Measurements from ENCODE around the gene KCNK3.

Gene KCNK3

DNA sequence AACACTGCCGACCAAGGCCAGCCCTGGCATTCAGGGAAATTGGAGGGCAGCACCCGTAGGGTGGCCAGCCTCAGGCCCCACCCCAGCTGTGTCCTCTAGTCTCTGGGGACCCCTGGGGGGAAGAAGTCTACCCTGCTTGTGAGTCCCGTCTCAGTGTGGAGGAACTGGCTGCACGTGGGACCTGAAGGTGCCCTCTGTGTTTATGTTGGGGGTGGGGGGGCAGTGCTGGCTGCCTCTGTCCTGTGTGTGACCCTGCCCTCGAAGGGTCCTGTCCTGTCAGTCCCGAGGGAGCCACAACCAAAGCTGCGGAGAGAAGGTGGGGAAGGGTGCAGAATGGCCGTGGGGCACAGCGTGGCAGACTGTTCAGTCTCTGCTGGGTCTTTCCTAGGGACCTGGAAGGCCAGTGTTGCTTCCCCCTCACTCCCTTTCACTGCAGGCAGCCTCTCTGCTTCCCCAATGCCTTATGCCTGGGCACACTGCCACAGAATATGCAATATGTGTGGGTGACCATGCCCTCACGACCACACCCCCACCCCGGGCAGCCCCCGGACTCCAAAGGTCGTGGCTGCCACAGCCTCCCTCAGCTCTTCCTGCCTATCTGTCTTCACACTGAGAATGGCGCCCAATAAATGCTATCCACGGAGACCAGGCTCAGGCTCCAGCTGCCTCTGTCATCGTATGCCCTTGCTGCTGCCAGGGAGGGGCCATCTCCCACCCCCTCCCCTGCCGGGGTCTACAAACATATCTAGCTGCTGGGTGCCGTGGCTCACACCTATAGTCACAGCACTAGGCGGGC, 38.2 kb downstream of the KCNK3 start:
- Mint-ChIP-seq H3K9me3 (no peaks in the 10 kb centered on the region), H3K4me3 (no peak overlapping the region), H3K4me1 (ENCODE audit: low read depth) (no peaks in the 10 kb centered on the region), H3K27ac (no peak overlapping the region), H3K27me3 (peaks cover 33% of the 10 kb centered on the region), H3K36me3 (ENCODE audit: low read depth) (no peaks in the 10 kb centered on the region)
- intact Hi-C loops (cut with micrococcal nuclease): no loop called here

DNA sequence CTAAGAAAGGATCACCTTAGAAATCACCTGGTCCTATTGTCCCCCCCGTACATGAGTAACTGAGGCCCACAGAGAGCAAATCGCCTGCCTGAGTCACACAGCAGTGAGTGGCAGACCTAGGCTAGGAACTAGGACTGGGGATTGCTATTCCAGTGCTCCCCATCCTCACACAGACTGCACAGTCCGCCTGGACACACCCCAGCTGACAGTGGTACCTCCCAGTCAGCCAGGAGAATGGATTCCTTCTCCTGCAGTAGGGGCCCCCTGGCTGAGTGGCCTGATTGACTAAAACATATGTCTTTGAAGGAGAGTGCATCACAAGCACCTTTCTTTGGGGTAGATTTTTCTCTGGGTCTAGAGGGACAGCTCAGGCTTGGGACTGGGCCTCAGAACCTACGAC, 39.2 kb downstream of the KCNK3 start:
- Mint-ChIP-seq H3K4me1 (ENCODE audit: low read depth) (no peaks in the 10 kb centered on the region), H3K27me3 (peaks cover 29% of the 10 kb centered on the region), H3K4me3 (no peak overlapping the region), H3K9me3 (no peaks in the 10 kb centered on the region), H3K27ac (no peak overlapping the region), H3K36me3 (ENCODE audit: low read depth) (no peaks in the 10 kb centered on the region)
- intact Hi-C loops (cut with micrococcal nuclease): no loop called here

DNA sequence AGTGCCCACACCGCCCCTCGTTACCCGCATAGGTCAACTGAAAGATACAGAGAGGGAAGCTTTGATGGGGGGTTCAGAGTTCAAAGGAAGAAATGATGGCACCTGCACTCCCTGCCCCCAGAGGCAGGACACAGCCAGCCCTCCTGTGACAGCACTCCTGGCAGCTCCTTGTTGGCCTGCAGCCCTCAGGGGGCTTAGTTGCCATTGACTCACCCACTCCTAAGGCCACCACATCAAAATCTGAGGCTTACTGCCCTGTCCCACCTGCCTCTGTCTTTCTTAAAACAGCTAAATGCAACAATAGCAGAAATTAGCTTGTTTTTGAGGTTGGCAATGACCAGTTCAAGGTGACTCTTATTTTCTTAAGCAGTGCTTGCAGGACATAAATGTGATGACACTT, 39.9 kb downstream of the KCNK3 start:
- no peaks in the 10 kb centered on the region for H3K36me3 Mint-ChIP-seq (ENCODE audit: low read depth)
- H3K4me1 Mint-ChIP-seq (ENCODE audit: low read depth): no peaks in the 10 kb centered on the region
- intact Hi-C loops (cut with micrococcal nuclease): no loop called here
- peaks cover 25% of the 10 kb centered on the region for H3K27me3 Mint-ChIP-seq
- no peak overlapping the region for H3K4me3 Mint-ChIP-seq
- H3K9me3 Mint-ChIP-seq: no peaks in the 10 kb centered on the region
- no peak overlapping the region for H3K27ac Mint-ChIP-seq

DNA sequence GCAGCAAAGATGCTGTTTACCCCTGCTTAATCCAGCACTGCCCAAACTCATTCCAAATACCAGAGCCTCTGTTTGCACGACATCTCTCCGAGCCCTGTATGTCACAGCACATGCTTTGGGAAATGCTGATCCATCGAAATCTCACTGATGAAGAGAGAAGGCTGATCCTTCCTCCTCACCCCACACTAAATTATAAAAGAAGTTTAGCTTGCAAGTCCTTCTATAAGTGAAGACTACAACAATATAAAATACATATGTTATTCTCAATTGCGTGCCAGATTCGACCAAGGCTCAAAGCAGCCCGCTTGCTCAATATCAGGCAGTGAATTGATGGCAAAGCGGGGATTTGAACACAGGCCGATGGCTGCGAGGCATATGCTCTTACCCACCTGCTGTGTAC, 40.9 kb downstream of the KCNK3 start:
- peaks cover 17% of the 10 kb centered on the region for H3K27me3 Mint-ChIP-seq
- H3K27ac Mint-ChIP-seq: no peak overlapping the region
- no peak overlapping the region for H3K4me3 Mint-ChIP-seq
- H3K36me3 Mint-ChIP-seq (ENCODE audit: low read depth): no peaks in the 10 kb centered on the region
- H3K9me3 Mint-ChIP-seq: no peaks in the 10 kb centered on the region
- intact Hi-C loops (cut with micrococcal nuclease): no loop called here
- no peaks in the 10 kb centered on the region for H3K4me1 Mint-ChIP-seq (ENCODE audit: low read depth)

DNA sequence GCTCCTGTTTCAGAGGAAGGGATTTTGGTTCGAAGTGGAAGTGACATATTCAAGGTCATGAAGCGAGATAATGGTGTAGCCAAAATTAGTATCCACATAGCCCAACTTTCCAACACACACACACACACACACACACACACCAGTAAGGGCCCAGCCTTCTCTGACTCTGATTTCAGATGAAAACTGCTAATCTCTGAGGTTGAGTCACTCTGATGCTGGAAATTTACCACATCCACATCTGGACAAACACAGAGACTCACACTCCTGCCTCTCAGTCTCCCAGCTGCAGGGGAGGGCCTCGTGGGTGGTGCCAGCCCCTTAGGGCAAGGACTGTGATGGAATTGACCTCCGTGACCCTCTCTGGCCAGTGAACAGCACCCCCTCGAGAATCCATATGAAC, 42.6 kb downstream of the KCNK3 start:
- Mint-ChIP-seq H3K4me1 (ENCODE audit: low read depth) (no peaks in the 10 kb centered on the region), H3K9me3 (no peaks in the 10 kb centered on the region), H3K36me3 (ENCODE audit: low read depth) (no peaks in the 10 kb centered on the region), H3K27me3 (peaks cover 13% of the 10 kb centered on the region), H3K4me3 (no peak overlapping the region), H3K27ac (no peak overlapping the region)
- intact Hi-C loops (cut with micrococcal nuclease): no loop called here

DNA sequence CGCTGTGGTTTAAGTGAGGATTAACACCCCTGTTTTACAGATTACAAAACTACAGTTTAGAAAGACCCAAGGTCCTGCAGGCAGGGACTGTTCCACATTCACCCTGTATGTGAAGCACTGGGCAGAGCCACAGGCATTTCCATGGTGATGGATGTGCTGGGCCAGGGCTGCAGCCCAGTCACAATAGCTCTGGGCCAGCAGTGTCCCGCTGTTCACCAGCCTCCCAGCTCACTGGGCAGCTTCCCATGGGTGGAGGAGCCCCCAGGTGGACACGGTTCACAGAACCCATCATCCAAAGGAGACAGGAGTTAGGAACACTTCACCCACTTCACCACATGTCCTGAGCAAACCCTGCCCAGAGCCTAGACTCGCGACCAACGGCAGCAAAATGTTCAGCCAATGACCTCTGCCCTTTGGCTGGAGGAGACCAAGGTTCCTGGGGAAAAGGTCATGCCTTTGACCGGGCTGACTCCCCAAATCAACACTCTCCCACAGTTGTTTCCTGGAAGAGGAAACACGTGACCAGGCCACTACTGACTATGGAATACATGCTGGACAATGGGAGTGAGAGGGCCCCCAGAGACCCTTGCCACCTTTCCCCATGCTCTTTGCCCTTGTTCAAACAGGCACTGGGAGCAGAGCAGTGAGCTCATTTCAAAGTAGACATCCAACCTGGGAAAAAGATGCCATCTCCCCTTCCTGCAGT, 43.5 kb downstream of the KCNK3 start:
- intact Hi-C loops (cut with micrococcal nuclease): no loop called here
- Mint-ChIP-seq H3K4me3 (no peak overlapping the region), H3K27ac (no peak overlapping the region), H3K4me1 (ENCODE audit: low read depth) (no peaks in the 10 kb centered on the region), H3K27me3 (peaks cover 17% of the 10 kb centered on the region), H3K36me3 (ENCODE audit: low read depth) (no peaks in the 10 kb centered on the region), H3K9me3 (no peaks in the 10 kb centered on the region)

DNA sequence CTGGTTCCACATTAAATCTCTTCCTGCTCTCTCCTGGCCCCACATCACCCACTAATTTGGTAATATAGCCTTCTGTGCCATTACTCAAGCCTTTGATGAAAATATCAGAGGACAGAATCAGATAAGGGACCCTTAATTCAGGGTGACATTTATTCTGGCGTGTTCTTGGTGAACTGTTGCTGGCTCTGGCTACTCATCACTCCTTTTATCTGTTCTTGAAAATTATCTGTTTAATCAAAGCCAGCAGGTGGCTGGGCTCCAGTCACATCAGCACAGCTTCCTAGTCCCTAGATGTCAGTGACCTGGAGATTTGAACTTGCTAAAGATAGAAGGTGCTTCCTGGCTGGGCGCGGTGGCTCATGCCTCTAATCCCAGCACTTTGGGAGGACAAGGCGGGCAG, 44.7 kb downstream of the KCNK3 start:
- Mint-ChIP-seq H3K4me1 (ENCODE audit: low read depth) (no peaks in the 10 kb centered on the region), H3K4me3 (no peak overlapping the region)
- intact Hi-C loops (cut with micrococcal nuclease): no loop called here

DNA sequence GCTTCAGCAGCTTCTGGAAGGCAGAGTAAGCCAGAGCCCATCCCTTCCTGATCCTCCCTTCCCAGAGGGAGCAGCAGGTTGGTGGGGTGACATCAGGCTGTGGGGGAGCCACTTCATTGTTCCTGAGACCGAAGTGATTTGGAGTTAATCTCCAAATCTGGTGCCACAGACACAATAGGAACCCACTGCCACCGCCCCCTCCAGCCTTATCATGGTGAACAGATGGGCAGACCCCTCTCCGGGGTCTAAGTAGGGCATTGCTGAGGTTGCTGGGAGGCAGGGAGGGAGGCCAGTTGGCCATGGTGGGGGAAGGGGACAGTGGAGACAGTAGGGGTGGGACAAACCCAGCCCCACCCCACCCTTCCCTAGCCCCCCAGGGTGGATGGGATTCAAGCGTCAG, 46.0 kb downstream of the KCNK3 start:
- Mint-ChIP-seq H3K27ac (no peak overlapping the region), H3K36me3 (ENCODE audit: low read depth) (no peaks in the 10 kb centered on the region), H3K4me3 (no peak overlapping the region), H3K27me3 (peaks cover 19% of the 10 kb centered on the region), H3K4me1 (ENCODE audit: low read depth) (no peaks in the 10 kb centered on the region), H3K9me3 (no peaks in the 10 kb centered on the region)
- intact Hi-C loops (cut with micrococcal nuclease): no loop called here

More for the DNA sequence above, 44.7 kb downstream of the KCNK3 start:
- Mint-ChIP-seq H3K27ac (no peak overlapping the region), H3K36me3 (ENCODE audit: low read depth) (no peaks in the 10 kb centered on the region), H3K9me3 (no peaks in the 10 kb centered on the region), H3K27me3 (peaks cover 21% of the 10 kb centered on the region)

DNA sequence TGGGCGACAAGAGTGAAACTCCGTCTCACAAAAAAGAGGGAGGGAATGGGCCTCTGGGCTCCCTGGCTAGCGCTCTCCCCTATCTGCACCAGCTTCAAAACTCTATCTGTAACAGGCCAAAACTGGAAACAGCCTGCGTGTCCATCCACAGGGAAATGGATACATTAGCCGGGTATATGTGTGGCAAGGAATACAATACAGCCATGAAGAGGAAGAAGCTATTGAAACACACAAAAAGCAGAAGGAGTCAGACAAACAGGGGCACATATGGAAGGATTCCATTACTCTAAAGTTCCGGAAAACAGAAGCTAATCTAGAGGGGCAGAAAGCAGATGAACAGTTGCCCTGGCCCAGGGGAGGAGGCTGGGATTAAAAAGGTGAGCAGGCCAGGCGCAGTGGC, 47.0 kb downstream of the KCNK3 start:
- H3K9me3 Mint-ChIP-seq: no peaks in the 10 kb centered on the region
- no peaks in the 10 kb centered on the region for H3K4me1 Mint-ChIP-seq (ENCODE audit: low read depth)
- H3K36me3 Mint-ChIP-seq (ENCODE audit: low read depth): no peaks in the 10 kb centered on the region
- H3K4me3 Mint-ChIP-seq: no peak overlapping the region
- intact Hi-C loops (cut with micrococcal nuclease): no loop called here
- H3K27me3 Mint-ChIP-seq: peaks cover 19% of the 10 kb centered on the region
- no peak overlapping the region for H3K27ac Mint-ChIP-seq

DNA sequence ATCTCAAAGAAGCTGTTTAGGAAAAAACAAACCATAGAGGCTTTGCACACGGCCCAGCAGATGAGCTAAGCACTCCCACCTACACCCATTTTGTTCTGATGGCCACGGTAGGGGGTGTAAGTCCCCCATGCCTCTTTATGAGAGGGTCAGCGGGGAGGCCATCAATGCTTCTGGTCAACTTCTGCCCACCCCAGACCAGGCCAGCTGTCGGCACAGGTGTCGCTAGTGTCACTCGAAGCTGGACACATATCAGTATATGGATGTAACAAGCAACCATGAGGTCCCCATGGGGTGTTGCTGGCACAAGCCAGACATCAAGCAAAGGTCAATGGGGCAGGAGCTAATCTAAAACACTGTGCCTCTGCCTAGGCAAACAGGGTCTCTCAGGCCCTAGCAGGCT, 47.8 kb downstream of the KCNK3 start:
- H3K4me1 Mint-ChIP-seq (ENCODE audit: low read depth): no peaks in the 10 kb centered on the region
- H3K4me3 Mint-ChIP-seq: no peak overlapping the region
- peaks cover 21% of the 10 kb centered on the region for H3K27me3 Mint-ChIP-seq
- H3K9me3 Mint-ChIP-seq: no peaks in the 10 kb centered on the region
- no peak overlapping the region for H3K27ac Mint-ChIP-seq
- H3K36me3 Mint-ChIP-seq (ENCODE audit: low read depth): no peaks in the 10 kb centered on the region
- intact Hi-C loops (cut with micrococcal nuclease): no loop called here

DNA sequence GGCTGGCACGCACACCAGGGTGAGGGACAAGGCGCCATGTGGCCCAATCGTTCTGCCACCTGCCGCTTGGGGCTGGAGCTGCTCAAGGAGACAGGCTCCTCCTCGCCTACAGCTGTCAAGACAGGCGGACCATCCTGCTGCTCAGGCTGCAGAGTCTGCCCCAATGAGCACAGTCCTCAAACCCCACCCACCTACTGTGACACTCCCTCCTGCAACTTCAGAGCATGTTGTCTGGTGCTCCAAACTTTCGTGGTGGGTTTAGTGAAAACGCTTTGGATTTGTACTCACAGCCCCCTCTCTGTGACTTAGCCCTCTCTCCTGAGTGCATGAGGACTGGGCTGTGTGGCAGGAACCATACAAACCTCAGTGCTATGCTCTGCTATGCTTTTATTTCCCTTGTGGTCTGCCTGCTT, 48.4 kb downstream of the KCNK3 start:
- Mint-ChIP-seq H3K4me1 (ENCODE audit: low read depth) (no peaks in the 10 kb centered on the region), H3K36me3 (ENCODE audit: low read depth) (no peaks in the 10 kb centered on the region), H3K27me3 (peaks cover 21% of the 10 kb centered on the region), H3K27ac (no peak overlapping the region), H3K4me3 (no peak overlapping the region), H3K9me3 (no peaks in the 10 kb centered on the region)
- intact Hi-C loops (cut with micrococcal nuclease): no loop called here

DNA sequence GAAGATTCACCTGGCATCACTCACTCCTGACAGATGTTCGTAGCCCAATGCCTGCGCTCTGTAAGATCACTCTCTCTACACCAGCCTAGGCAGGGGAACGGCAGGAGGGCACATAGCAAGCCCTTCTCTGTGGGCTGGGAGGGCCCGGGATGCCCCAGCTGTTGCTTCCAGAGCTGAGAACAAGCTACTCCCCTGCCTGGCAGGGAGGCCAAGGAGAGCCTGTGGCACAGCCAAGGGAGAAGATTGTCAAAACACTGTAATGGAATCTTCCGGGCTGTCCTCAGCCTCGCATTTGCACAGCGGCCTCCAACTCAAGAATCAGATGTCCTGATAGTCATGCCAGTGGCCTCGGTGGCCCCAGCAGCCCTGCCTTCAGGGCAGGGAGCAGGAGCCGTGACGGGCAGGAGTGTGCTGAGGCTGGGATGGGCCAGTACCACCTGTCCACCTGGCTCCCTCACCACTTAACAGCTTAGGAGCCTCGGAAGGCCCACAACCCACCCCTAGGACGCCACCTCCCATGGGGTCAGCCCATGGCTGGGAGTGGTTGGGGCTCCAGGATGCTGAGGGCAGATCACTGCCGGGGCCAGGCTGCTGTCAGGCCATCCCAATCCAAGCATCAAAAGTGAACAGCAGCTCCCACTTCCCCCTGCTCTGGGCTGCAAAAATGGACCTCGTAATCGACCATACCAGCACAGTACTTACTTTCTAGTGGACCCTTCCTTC, 49.7 kb downstream of the KCNK3 start:
- no peak overlapping the region for H3K4me3 Mint-ChIP-seq
- H3K9me3 Mint-ChIP-seq: no peaks in the 10 kb centered on the region
- intact Hi-C loops (cut with micrococcal nuclease): no loop called here
- H3K36me3 Mint-ChIP-seq (ENCODE audit: low read depth): no peaks in the 10 kb centered on the region
- no peak overlapping the region for H3K27ac Mint-ChIP-seq
- no peaks in the 10 kb centered on the region for H3K4me1 Mint-ChIP-seq (ENCODE audit: low read depth)
- peaks cover 21% of the 10 kb centered on the region for H3K27me3 Mint-ChIP-seq

DNA sequence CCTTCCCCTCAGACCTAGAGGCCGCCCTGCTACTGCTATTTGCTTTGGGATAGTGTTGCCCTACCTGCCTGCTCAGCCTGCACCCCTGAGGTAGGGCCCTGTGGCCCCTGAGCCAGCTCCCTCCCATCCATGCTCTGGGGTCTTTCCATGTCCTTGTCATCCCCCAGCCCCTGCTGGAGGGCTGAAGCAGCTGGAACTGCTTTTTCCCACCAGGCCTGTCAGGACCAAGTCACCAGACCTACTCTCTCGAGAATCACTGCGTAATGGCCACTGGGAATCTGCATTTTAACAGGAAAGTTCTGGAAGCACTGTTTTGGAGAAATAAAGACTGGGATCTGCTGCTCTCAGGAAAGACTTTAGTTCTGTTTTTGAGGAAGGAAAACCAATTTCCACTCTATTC, 51.3 kb downstream of the KCNK3 start:
- Mint-ChIP-seq H3K4me3 (no peak overlapping the region), H3K36me3 (ENCODE audit: low read depth) (no peaks in the 10 kb centered on the region), H3K27me3 (peaks cover 19% of the 10 kb centered on the region), H3K9me3 (no peaks in the 10 kb centered on the region), H3K4me1 (ENCODE audit: low read depth) (no peaks in the 10 kb centered on the region), H3K27ac (no peak overlapping the region)
- intact Hi-C loops (cut with micrococcal nuclease): no loop called here

DNA sequence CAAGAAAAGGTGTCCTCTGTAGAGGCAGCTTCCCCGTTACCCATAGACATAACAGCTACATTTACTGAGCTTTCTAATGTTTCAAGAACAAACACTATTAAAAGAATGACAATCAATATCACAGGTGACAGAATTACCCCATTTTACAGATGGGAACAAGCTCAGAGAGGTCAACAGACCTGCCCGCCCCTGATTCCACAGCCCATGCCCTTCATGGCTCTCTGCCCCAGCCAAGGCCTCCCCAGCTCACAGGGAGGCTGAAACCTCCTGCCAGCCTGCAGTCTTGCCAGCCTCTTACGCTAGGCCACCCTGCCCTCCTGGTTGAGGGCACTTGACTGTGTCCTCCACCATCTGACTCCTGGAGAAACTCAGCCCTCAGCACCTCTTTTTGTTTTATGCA, 52.4 kb downstream of the KCNK3 start:
- intact Hi-C loops (cut with micrococcal nuclease): loop anchor here (1.0 kb wide), 1 partner anchor 140 kb away; no protein-coding TSS in a partner anchor
- peaks cover 1% of the 10 kb centered on the region for H3K4me1 Mint-ChIP-seq (ENCODE audit: low read depth)
- H3K27me3 Mint-ChIP-seq: peaks cover 15% of the 10 kb centered on the region
- H3K36me3 Mint-ChIP-seq (ENCODE audit: low read depth): no peaks in the 10 kb centered on the region
- H3K4me3 Mint-ChIP-seq: no peak overlapping the region
- no peaks in the 10 kb centered on the region for H3K9me3 Mint-ChIP-seq
- no peak overlapping the region for H3K27ac Mint-ChIP-seq

All from dendritic cell treated with granulocyte-macrophage colony-stimulating factor and Interleukin-4, amounts not matched to agents 40 ng/mL and 50 ng/mL, for 4 days (primary cell).